ENCODE data around the gene XRCC3.

Gene XRCC3

DNA sequence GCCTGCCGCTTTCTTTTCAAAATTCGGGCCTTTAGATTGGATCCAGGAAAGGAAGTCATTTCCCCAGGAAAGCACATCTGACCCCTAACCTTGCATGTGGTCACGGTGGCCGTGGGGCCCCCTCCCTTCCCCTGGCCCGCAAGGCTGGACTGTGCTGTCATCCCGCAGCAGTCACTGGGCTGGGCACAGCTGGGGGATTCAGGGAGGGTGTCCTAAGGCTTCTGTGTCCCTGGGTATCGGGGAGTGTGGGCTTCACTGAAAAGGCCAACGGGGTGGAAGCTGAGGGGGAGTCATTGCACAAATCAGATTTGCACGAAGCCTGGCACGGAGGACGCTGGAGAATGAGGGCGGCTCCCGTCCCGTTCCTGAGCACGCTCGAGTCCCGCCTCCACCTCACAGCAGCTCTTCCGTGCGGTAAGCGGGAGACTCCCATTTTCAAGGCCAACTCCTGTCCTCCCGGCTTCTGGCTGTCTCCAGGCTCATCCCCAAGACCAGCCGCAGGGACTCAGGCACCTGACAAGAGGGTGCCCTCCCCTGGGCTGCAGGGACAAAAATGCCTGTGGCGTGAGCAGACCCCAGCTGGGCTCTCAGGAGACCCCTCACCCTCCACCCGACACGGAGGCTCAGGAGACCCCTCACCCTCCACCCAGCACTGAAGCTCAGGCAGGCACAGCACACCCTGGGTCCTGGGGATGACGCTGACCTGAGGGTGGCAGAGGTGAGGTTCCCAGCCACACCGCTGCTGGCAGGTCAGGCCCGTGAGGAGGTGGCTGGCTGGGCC, 9.6 kb downstream of the XRCC3 start:
- no peak for DNase-seq

DNA sequence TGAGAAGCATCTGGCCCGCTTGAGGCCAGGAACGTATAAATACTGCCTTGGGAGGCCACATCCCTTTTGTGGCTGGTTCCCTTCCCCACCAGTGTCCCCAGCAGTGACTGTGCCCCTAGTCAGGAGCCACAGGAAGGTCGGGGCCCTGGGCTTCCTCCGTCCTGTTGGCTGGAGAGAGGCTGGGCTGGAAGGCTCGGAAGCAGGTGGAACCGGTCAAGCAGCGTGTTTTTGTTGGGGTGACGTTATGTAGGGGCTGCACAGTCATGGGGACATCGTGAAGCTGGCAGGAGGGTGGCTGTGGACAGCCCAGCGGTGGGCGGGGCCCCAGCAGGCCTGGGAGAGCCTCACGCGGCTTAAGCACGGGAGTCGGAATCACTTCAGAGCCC, 10.1 kb downstream of the XRCC3 start:
- DNase-seq, result no peak

DNA sequence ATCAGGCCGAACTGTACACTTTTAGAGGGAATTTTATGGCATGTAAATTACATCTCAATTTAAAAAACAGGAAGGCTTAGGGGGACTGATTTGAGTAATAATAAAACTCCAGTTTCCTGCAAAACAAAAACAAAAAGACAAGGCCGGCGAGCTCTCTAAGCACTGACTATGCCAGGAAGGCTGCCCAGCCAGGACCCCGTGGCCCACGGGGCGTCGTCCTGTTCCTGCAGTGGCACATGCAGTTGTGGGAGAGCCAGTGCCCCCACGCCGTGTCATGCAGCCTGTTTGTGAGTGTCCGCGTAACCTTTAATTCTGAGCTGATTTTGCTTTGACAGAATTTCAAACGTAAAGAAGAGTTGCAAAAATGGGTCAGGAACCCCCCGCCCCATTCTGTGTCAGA, 10.5 kb downstream of the XRCC3 start:
- DNase-seq, result no peak

DNA sequence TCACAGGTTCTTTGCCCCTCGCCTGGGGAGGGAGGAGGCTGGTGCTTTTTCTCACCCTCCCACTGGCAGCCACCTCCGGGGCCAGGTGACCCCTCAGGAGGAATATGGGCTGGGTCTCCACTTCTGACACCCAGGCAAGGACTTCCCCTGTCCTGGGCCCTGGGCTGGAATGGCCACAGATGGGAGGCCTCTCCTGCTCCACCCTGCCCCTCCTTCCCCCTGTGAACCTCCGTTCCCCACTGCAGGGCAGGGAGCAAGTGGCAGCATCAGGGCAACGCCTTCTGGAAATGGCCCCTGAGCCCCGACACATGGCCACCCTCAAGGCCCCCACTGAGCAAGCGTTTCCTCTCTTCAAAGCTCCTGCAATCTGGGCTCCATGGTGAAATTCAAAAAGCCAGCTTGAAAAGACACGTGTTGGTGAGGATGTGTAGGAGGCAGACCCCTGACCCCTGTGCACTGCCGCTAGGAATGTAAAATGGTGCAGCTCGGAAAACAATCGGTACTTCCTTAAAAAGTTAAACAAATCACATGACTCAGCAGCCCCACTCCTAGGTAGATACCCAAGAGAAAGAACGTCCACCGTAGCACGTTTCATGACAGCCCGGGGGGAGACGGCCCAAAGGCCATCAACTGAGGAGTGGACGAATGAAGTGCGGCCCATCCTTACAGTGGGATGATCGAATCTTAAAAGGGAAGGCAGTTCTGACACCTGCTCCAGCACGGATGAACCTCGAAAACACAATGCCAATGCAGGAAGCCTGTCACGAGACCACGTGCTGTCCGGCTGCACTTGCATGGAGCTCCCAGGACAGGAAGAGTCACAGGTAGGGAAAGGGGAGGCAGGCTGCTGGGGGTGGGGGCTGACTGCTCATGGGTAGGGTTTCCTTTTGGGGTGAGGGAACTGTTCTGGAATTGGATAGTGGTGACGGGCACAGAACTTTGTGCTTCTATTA, 11.5 kb downstream of the XRCC3 start:
- no peak for DNase-seq

DNA sequence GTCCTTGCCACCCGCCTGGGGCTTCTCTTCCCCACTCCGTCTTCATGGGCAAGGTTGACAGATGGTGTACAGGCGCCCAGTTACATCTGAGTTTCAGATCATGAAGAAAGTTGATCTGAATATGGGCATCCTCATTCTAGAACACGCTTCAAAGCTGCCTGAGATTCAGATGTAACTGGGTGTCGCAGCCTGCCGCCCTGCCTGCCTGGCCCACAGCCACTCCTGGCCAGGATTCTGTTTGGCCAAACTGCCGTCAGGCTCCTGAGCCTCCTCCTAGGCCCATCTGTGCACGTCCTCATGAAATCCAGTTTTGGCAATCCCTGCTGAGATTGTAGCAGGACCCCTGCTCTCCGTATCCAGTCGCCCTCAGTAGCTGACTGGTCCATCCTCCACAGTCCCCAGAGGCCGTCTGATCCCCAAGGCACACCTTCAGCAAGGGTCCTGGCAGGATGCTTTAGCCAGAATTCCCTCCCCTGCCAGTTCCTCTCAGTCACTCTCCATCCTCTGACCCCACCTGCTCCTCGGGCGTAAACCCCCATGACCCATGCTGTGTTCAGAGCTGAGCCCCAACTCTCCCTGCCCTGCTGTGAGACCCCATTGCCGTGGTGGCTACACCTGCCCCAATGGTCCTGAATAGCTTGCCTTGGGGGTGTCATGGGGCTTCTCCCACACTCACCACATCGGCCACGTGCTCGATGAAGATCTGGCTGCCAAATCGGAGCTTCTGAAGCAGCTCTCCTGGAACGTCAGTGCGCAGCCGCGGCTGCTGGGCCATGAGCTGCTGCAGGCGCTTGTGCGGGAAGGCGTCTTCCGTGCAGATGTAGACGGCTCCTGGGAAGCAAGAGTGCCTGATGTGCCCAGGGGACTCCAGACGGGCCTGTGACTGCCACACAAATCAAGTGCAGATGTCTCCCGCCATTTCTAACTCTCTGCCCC, 12.5 kb downstream of the XRCC3 start:
- DNase-seq, result peak; percentile 32

DNA sequence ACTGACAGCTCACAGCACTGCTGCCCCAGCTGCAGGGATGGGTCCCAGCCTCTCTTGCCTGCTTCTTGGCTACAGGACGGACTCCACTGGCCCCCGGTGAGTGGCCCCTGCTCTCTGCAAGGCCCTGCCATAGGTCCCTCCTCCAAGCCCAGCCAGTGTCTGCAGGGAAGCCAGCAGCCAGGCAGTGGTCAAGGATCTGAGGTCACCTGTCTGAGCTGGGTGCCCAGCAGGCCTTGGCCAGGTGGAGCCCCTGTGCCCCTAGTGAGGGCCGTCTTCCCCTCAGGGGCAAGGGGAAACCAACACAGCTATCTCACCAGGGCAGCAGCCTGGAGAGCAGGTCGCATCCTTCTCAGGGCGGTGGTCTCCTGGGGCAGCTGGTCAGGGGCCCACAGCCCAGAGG, 13.2 kb downstream of the XRCC3 start:
- DNase-seq, result no peak

DNA sequence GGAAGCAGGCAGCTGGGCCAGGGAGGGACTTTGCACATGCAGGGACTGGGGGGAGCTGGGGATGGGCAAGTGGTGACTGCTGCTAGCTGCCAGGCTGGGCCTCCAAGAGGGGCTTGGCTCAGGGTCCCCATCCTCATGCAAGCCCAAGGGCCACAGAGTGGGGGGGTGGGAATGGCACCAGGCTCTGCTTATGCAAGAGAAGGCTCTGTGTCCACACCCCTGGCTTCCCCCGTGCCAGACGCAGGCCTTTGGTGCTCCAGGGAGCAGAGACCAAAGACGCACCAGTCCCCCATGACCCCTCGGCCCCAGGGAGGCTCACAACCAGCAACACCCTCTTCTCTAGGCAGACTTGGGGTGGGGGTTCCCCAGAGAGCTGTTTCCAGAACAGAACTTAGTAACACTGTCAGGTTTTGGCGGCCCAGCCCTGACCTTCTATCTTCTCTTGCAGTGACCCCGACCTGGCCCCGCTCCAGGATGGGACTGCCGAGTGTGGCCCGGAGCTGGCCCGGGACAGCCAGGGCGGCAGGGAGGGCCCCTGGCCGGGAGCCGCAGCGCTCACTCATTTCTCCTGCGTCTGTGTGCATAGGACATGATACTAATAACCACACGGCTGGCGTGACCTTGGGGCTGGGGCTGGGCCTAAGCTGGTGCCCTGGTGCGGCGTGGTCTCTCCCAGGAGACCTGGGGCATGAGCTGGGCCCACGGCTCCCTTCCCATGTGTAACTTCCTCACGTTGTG, 14.3 kb downstream of the XRCC3 start:
- DNase-seq, result no peak

- no peak for DNase-seq
Measured at GRCh38 chr14:103699901-103700752, 15.1 kb downstream of the XRCC3 start.

- no peak for DNase-seq
Measured at GRCh38 chr14:103699261-103699661, 16.0 kb downstream of the XRCC3 start.

GRCh38 chr14:103698380-103699260, 16.6 kb downstream of the XRCC3 start:
- DNase-seq, result no peak

DNA sequence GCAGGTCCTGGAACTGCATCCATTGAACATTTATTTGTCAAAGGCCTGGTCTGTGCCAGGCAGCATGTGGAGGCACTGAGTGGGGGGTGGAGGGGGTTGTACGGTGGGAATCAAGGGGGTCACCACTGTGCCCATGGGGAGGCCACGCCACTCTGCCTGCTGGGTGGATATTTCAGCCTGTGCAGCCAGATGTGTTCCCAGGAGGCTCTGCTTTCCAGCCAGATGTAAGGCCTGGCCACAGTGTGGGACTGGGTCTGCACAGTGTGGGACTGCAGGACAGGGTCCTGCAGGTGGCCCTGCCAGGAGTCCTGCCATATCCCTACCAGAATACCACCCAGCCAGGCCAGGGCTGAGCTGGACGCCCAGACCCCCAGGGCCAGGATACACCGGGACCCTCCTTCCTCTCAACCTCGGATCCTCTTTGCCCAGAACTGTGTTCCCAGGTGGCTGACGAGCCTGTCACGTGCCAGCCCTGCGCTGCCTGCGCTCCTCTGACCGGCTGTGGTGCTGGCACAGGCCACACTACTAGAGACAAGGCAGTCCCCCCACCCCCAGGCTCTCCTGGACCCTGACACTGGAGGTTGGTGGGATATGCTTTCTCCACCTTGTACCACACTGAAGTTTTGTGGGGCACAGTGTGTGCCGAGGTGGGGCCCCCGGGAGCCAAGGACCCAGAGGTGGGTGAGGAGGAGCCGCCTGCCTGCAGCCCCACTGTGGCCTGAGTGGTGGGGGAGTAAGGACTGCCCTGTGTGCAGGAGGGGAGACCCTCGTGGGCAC, 17.5 kb downstream of the XRCC3 start:
- no peak for DNase-seq

DNA sequence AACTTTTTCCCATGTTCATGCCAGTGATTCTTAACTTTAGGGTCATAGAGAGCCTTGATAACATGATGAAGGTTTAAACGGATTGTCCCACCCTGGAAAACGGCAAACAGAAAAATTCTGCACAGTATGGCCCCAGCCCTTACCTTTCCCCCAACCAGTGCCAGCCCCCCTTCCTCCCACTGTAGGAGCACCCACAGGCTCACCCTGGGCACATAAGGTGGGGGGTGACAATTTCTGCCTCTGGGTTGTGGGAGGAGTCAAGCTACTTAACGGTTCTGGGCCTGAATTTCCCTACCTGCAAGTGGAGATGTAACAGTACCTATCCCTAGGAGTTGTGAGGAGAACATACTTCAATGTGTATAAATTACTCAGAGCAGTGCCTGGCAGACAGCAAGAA, 18.0 kb downstream of the XRCC3 start:
- DNase-seq, result no peak

DNA sequence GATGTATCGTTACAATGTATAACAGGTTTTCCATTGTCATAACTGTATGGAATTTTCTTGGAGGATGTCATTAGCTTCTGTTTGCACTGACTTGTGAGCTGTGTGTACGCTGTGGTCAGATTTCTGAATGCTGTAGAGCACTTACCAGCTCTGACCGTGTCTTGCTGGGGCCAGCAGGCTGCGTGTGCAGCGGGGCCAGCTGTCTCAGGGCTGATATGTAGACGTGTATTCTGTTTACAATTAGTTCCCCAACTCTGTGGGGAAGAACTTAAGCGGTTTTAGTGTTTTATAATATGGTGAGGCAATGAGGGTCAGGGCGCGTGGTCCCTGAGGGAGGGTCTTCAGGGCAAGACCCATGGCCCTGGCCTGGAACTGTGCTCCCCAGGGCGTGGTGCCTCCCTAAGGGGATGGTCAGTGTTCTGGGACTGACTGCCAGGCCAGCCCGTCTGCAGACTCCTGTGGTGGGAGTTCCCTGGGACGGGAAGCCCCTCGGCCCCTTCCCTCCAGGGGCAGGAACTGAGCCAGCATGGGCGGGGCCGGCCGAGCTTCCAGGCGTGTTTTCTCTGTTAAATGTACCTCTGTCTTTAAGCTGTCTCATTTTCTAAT, 18.7 kb downstream of the XRCC3 start:
- DNase-seq, result no peak

DNA sequence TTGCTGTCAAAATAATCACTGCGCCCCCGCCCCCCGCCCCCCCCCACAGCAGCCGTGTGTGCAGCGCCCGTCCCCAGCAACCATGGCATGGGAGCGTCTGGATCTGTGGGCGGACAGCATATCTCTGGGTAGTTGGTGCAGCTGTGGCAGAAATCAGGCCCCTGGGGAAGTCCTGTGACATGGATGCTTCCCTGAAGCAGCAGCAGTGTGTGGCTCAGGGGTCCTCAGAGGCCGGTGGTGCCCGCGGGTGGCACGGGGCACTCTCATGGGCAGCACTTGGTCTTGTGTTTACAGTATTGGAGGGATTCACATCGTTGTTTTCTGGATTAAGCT, 19.2 kb downstream of the XRCC3 start:
- DNase-seq, result no peak

DNA sequence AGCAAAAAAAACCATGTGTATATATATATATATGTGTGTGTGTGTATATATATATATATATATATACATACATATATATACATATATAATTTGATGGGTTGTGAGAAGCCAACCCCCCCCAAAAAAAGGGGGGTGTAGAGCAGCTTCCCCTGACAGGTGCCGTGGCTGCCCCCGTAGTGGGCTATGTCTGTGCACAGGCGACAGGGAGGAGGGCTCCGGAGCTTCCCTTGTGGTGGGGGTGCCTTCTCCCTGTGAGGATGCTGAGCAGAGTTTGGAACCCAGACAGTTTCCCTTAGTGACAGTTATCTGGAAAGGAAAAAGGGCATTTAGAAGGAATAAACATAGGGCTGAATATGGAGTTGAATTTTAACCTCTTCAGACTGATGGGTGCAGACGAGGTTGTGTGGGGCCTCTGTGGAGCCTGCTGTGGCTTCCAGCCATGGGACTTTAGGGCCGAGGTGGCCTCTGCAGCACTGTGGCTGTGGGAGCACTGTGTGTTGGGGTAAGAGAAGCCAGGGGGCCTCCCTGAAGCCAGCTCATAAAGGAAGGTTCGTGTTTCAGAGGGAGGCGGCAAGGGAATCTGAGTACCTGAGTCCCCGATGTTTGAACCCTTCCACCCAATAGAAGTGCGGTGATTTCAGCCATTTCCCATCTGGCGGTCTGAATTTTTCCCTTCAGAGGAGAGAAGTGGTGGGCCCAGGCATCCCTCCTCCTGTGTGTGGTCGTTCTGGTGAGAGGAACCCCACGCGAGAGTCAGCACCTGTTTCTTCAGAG, 19.8 kb downstream of the XRCC3 start:
- DNase-seq, result no peak

DNA sequence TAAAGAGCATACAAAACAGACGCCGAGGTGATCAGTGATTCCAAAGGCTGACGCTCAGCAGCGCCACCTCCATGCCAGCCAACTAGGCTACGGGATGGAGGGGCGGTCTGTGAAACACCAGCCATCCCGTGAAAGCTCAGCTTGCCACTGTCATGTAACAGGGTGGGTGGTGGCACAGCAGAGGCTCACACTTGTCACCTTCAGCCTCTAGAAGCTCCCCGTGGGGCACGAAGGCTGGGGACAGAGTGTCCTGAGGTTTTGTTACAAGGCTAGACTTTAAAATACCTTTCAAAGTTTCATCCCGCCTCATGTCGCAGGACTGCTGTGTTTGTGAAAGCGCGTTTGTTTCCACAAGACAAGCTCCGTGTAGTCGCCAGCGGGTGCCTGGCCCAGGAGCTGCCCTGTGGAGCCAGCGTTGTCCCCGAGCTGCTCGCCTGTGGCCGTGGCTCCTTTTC, 20.7 kb downstream of the XRCC3 start:
- no peak for DNase-seq

DNA sequence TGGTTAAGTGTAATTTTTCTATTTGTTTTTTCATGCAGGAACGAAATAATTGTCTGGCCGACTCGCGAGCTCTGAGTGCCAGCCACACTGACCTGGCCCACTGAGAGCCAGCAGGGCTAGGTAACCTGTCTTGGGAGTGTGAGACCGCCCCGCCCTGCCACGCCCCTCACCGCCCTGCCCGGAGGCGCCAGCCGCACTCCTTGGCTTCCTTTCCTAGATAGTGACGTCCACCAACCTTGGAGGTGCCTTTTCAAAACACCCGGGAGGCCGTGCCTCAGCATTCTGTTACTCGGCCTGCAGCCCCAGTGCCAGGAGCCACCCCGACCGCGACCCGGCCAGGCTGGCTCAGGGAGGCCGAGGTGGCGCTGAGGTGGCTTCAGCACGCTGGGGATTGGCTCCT, 21.7 kb downstream of the XRCC3 start:
- DNase-seq, result no peak

- no peak for DNase-seq
Measured at GRCh38 chr14:103692871-103693270, 22.4 kb downstream of the XRCC3 start.

Measured in NCI-H1694 treated with DMSO at 0.1 percent for 48 hours (cell line).